H7 (cell line): ENCODE data around the gene SNN. TPM values are rescaled to one million over a fixed set of nuclear protein-coding genes. Genes with fewer than 3 reads are reported as not detected.
A peak's percentile ranks its signal among the peaks of the same experiment; 100 is the strongest.

ENCODE experiments used
- DNase-seq: peaks from one replicate; pipeline ENCODE4 v3.0.0; 2012
- H3K27me3 ChIP-seq: 2 replicates; pipeline ENCODE4 v1.6.0; 2011; ENCODE audit warnings: mild to moderate bottlenecking, low read length; ENCODE audit not compliant: control insufficient read depth, insufficient read depth
- H3K36me3 ChIP-seq: replicated peaks from 2 replicates; pipeline ENCODE4 v1.5.1; 2011; ENCODE audit warnings: low read length; ENCODE audit not compliant: control insufficient read depth, insufficient read depth
- H3K4me3 ChIP-seq: 2 replicates; pipeline ENCODE4 v1.5.1; 2011; ENCODE audit warnings: low read depth, mild to moderate bottlenecking, control low read depth, low read length, moderate library complexity; ENCODE audit not compliant: insufficient read depth
- total RNA-seq: library from RNA; depleted of rRNA; stranded (reverse); fragments of >200 nt; shearing (Covaris generic); gene quantifications from 2 replicates; pipeline ENCODE4 v1.2.3, GENCODE V29; 2014; rRNA removed

SNN gene
- total RNA-seq = 34.1 and 34.9 TPM in 2 replicates

DNA sequence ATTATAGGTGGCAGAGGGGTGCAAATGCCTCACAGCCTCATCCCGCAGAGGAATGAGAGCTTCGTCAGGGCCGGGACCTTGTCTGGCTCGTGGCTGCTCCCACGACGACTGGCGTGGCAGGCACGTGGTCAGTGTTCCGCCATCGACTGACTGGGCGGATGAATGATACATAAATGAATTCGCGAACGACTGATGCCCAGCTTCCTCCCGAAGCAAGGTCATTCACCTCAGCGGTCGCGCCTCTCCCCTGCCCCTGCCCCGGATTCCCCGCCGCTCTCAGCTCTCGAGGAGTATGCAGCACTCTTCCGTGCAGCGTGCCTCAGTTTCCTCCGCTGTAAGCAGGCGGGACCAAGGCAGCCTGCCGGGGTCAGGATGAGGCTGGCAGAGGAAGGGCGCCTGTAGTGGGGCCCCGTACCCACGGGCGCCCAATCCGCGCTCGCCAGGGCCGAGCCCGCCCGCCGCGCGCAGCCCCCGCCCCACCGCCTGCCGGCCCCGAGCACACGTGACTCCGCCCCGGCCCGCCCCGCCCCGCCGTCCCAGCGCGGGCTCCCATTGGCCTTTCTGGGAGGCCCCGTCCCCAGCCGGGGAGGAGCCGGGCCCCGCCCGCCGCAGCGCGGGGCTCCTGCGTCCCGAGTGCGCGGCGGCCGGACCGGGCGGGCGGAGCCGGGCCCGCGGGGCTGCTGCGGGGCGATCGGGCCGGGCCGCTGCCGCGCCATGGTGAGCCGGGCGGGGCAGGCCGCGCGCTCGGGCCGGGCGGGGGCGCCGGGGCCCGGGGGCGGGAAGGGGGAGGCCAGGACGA lies at the start of gene SNN:
Gene SNN, plus strand, starts transcription at position 632 of the 799 bp plus-strand sequence. CDS start 7,605 bp downstream, outside the sequence.
- Histone ChIP-seq H3K36me3 (no peaks in the 10 kb centered on the region; the same call in 1 of the 2 replicates), H3K4me3 (peak within 1 kb of the TSS; percentile 85), H3K27me3 (no peaks in the 10 kb centered on the region; the same call in 1 of the 2 replicates)
- DNase-seq = peak; percentile 100

DNA sequence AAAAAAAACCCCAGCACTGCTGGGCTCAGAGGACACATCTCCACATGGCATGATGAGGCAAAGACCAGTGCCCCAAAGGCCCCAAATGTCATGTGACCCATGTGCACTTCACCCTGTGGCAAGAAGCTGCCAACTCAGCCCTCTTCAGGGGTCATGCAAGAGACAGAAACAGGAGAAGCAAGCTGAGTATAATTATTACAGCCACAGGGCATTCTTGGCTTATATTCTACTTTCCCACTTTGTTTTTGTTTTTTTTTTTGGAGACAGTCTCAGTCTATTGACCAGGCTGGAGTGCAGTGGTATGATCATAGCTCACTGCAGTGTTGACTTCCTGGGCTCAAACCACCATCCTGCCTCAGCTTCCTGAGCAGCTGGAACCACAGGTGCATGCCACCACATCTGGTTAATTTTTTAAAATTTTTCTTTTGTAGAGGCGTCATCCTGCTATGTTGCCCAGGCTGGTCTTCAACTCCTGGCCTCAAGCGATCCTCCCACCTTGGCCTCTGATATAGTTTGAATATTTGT lies 48.9 kb upstream of the SNN start:
- H3K4me3 ChIP-seq = no peak overlapping the region
- no peaks in the 10 kb centered on the region for H3K36me3 ChIP-seq
- DNase-seq = no peak
- H3K27me3 ChIP-seq = no peaks in the 10 kb centered on the region

DNA sequence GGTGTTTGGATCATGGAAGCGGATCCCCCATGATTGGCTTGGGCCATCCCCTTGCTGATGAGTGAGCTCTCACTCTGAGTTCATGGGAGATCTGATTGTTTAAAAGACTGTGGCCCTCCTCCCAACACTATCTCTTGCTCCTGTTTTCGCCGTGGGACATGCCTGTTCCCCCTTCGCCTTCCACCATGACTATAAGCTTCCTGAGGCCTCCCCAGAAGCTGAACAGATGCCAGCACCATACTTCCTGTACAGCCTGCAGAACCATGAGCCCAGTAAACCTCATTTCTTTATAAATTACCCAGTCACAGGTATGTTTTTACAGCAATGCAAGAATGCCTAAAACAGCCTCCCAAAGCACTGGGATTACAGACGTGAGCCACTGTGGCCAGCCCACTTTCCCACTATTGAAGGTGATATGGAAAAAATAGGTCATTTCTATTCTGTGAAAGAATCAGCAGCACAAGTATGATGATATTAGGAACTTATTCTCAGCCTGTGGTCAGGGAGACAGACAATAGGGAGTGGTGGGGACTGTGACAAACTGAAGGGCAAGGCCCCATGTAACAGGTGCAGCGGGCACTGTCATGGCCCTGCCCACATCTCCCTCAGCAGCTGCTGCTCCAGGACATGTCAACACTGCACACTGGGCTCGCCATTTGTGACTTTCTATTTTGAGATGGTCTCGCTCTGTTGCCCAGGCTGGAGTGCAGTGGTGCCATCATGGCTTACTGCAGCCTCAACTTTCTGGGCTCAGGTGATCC lies 47.8 kb upstream of the SNN start:
- DNase-seq = no peak
- H3K27me3 ChIP-seq = no peaks in the 10 kb centered on the region
- H3K4me3 ChIP-seq = no peak overlapping the region
- no peaks in the 10 kb centered on the region for H3K36me3 ChIP-seq

DNA sequence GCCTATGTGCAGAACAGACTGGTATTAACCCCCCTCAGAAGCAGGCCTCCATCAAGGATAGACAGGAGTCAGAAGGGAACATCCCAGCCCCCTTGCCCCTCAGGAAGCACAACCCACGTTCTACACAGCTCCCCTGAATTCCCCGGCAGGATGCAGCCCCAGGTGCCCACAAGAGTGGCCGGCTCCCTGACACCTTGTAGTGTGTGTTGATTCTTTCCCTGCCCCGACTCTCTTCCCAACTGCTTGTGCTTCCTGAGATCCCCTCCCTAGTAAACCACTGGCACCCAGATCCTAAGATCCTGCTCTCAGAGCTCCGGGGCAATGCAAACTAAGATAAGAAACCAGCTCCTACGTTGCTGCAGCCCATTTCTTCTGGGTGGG lies 46.7 kb upstream of the SNN start:
- no peak overlapping the region for H3K4me3 ChIP-seq
- H3K27me3 ChIP-seq = no peaks in the 10 kb centered on the region
- H3K36me3 ChIP-seq = no peaks in the 10 kb centered on the region
- DNase-seq = no peak

DNA sequence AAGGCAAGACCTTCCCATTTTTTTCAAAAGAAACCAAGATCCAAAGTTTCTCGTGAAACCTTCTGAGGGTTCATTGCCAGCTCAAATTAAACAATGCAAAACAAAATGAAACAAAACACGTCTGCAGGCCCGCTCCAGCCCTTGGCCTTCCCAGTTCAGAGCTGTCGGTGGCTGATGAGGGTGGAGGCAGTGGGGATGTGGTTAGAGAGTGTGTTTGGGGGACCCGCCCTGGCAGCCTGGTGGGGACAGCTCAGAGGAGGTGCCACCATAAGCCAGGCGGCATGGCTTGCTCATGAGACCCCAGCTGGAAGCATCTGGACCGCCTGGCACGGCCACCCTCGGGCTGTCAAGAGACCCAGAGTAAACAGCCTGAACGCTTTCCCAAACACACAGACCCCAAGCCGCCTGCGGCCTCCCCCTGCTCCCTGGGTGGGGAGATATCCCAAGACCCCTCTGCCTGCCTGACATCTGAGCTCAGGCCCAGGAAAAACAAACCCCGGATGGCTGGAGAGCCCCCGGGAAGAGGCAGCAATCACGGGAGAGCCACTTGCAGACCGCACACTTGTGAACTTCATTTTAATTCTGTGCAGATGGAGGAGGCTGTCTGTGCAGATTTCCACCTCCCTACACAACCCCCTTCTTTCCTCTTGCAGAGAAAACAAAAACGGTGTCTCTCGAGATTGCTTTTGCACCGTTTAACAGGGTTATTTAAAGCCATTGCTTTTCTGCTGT lies 46.2 kb upstream of the SNN start:
- Histone ChIP-seq H3K27me3 (no peaks in the 10 kb centered on the region), H3K36me3 (no peaks in the 10 kb centered on the region), H3K4me3 (no peak overlapping the region)
- no peak for DNase-seq

GRCh38 chr16:11624205-11624604 lies 44.0 kb upstream of the SNN start:
- Histone ChIP-seq H3K36me3 (no peaks in the 10 kb centered on the region), H3K27me3 (no peaks in the 10 kb centered on the region), H3K4me3 (no peak overlapping the region)
- DNase-seq = no peak

DNA sequence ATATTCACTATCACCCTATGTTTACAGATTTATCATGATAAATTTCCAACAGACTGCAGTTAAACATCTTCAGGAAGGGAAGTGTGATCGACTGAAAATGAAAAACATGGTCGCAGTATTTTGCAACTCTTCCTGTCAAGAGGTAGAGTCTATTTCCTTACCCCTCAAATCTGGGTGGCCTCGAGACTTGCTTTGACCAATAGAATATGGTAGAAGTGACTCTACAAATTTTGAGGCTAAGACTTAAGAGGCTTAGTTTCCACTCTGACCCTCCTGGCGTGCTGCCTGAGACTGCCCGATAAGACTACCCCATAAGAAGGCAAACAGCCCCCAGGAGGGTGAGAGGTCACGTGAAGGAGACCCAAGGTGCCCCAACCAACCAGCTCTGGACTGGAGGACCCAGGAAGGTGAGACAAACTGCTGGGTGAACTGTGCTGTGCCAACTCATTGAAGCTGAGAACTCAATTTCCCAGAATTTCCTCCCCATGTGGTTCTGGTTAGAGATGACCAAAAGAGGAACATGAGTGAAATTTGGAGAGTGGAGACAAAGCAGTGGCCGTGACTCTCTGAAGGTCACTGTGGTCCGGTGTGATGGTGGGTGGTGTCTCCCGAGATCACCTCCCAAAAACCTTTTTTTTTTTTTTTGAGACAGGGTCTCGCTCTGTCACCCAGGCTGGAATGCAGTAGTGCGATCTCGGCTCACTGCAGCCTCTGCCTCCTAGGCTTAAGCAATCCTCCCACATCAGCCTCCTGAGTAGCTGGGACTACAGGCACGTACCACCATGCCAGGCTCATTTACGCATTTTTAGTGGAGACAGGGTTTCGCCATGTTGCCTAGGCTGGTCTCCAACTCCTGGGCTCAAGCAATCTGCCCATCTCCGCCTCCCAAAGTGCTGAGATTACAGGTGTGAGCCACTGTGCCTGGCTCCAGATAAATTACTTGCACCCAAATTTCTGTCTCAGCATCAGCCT lies 43.3 kb upstream of the SNN start:
- Histone ChIP-seq H3K4me3 (no peak overlapping the region), H3K36me3 (no peaks in the 10 kb centered on the region), H3K27me3 (no peaks in the 10 kb centered on the region)
- DNase-seq = no peak

GRCh38 chr16:11625769-11626168 lies 42.5 kb upstream of the SNN start:
- Histone ChIP-seq H3K36me3 (no peaks in the 10 kb centered on the region), H3K4me3 (no peak overlapping the region)

DNA sequence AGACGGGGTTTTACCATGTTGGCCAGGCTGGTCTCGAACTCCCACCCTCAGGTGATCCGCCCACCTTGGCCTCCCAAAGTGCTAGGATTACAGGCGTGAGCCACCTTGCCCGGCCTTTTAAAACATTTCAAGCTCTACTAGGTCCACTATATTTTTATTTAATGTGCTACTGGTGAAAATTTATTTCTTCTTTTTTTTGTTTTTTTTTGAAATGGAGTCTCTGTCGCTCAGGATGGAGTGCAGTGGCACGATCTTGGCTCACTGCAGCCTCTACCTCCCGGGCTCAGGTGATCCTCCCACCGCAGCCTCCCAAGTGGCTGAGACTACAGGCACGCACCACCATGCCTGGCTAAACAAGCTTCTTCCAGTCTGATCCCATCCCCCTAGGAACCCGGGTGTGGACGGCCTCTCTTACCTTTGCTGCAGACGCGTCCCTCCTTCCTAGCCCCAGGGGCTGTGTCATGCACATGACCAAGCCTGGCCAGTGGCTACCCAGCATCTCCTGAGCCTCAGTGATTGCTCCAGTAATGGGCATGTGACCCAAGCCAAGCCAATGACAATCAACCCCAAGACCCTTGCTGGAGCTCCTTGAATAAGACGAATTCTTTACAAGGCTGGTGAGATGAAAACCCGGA lies 41.5 kb upstream of the SNN start:
- no peak overlapping the region for H3K4me3 ChIP-seq
- H3K27me3 ChIP-seq = no peaks in the 10 kb centered on the region
- peak; percentile 22 for DNase-seq
- no peaks in the 10 kb centered on the region for H3K36me3 ChIP-seq

More at GRCh38 chr16:11625769-11626168, 42.5 kb upstream of the SNN start:
- DNase-seq = no peak
- no peaks in the 10 kb centered on the region for H3K27me3 ChIP-seq

DNA sequence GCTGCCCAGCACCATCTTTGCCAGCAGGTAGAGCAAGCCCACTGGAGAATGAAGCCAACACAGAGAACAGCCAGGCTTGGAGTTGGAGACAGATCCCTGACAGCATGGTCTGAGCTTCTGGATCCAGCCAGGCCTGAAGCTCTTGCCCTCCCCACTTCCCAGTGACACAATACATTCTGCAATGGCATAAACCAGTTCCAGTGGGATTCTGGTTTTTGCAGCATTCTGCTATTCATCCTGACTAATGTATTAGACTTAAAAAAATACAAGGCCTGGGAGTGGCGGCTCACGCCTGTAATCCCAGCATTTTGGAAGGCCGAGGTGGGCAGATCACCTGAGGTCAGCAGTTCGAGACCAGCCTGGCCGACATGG lies 41.0 kb upstream of the SNN start:
- Histone ChIP-seq H3K27me3 (no peaks in the 10 kb centered on the region), H3K36me3 (no peaks in the 10 kb centered on the region)
- DNase-seq = no peak

DNA sequence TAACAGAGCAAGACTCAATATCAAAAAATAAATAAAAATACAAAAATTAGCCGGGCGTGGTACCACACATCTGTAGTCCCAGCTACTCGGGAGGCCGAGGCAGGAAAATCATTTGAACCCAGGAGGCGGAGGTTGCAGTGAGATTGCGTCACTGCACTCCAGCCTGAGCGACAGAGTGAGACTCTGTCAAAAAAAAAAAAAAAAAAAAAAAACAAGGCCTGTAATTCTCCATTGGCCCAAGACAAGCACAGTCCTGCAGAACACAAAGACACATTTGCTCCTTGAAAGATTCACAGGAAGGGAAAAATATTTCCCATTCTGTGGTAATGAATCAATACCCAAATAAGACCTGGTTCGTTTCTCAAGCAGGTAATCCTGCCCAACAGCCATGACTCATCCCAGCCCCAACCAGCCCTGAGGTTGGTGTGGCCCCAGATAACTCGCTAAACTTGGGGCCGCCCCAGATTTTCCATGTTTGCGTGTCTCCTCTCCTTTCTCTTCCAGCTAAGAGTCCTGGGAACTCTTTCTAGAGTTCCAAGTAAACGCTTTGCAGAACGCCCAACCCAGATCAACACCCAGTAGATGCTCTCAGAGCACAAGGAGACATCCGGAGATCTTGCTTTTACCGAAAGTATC lies 40.3 kb upstream of the SNN start:
- H3K36me3 ChIP-seq = no peaks in the 10 kb centered on the region
- peak; percentile 19 for DNase-seq
- H3K27me3 ChIP-seq = no peaks in the 10 kb centered on the region
- no peak overlapping the region for H3K4me3 ChIP-seq

More for the DNA sequence above, 41.0 kb upstream of the SNN start:
- no peak overlapping the region for H3K4me3 ChIP-seq

- Histone ChIP-seq H3K4me3 (no peak overlapping the region), H3K36me3 (no peaks in the 10 kb centered on the region), H3K27me3 (no peaks in the 10 kb centered on the region)
- DNase-seq = peak; percentile 23
These were observed 38.9 kb upstream of the SNN start for GRCh38 chr16:11629071-11630030.
